Spleen (tissue), 11 donors: ENCODE results near the gene NEURL1. TPM values are rescaled to one million over a fixed set of nuclear protein-coding genes. Genes with fewer than 3 reads are reported as not detected.

Experiments used
- DNase-seq: peaks from one replicate; pipeline ENCODE4 v3.0.0-alpha.2; 2020
- H3K27ac ChIP-seq, 8 donors: fragments of 200-600 bp; sonication (generic) in 7 of 8; 1 replicate in 4 of 8; 2 replicates in 4 of 8; pipeline versions ENCODE4 v1.5.0 to v1.8.0; 2016 to 2021; ENCODE audit warnings: inconsistent platforms in 4 of 8, mild to moderate bottlenecking in 4 of 8, moderate library complexity in 1 of 8
- H3K27me3 ChIP-seq, 7 donors: fragments of 200-600 bp; sonication (generic) in 6 of 7; replicated peaks in 1 of 7; 1 replicate in 4 of 7; 2 replicates in 3 of 7; pipeline versions ENCODE4 v1.5.0 to v1.8.0; 2016 to 2021; ENCODE audit warnings: inconsistent platforms in 3 of 7, mild to moderate bottlenecking in 1 of 7
- H3K36me3 ChIP-seq, 6 donors: fragments of 200-600 bp; sonication (generic) in 5 of 6; 1 replicate in 4 of 6; 2 replicates in 2 of 6; pipeline versions ENCODE4 v1.5.0 to v1.8.0; 2016 to 2021; ENCODE audit warnings: inconsistent platforms in 2 of 6
- H3K4me1 ChIP-seq, 6 donors: fragments of 200-600 bp; sonication (generic) in 5 of 6; 1 replicate in 3 of 6; 2 replicates in 3 of 6; pipeline versions ENCODE4 v1.5.0 to v1.8.0; 2016 to 2021; ENCODE audit warnings: inconsistent platforms in 3 of 6
- H3K4me3 ChIP-seq, 8 donors: fragments of 200-600 bp; sonication (generic) in 7 of 8; 1 replicate in 4 of 8; 2 replicates in 4 of 8; pipeline versions ENCODE4 v1.5.0 to v1.8.0; 2016 to 2021; ENCODE audit warnings: inconsistent platforms in 4 of 8, mild to moderate bottlenecking in 4 of 8, moderate library complexity in 2 of 8
- H3K9me3 ChIP-seq, 8 donors: fragments of 200-600 bp; sonication (generic) in 7 of 8; 1 replicate in 4 of 8; 2 replicates in 4 of 8; pipeline versions ENCODE4 v1.5.0 to v1.8.0; 2016 to 2021; ENCODE audit warnings: inconsistent platforms in 4 of 8
- CTCF ChIP-seq, 11 experiments: fragments of 200-600 bp in 7 of 11; fragments of 450-650 bp in 4 of 11; sonication (generic) in 4 of 11; IDR thresholded peaks in 8 of 11; conservative IDR thresholded peaks in 3 of 11; 1 replicate in 7 of 11; 2 replicates in 4 of 11; pipeline versions ENCODE4 v1.4.0 to v1.8.0; 2016 to 2021; ENCODE audit warnings: antibody characterized with exemption in 11 of 11, inconsistent platforms in 4 of 11, mild to moderate bottlenecking in 1 of 11
- POLR2A ChIP-seq, 3 donors: fragments of 450-650 bp; IDR thresholded peaks; one replicate each; pipeline ENCODE4 v1.5.1; 2017; ENCODE audit warnings: antibody characterized with exemption in 3 of 3, mild to moderate bottlenecking in 1 of 3
- POLR2AphosphoS5 ChIP-seq, 3 donors: sonication (generic); formaldehyde crosslinking; IDR thresholded peaks; one replicate each; pipeline ENCODE4 v1.5.1; 2017; ENCODE audit warnings: antibody characterized with exemption in 3 of 3
- WGBS, 5 donors: extraction: QIAGEN DNeasy Blood & Tissue Kit in 3 of 5; methylation state at CpG; one replicate each; pipeline versions ENCODE4 v1.1.5 to v1.1.7; 2013 to 2018; 5-methylcytosine and 5-hydroxymethylcytosine counted together
- intact Hi-C: fragments of 100-400 bp; cut with DNase I; formaldehyde crosslinking; loops from one replicate; pipeline ENCODE4 v1.15.0; 2023; ENCODE audit warnings: low total_unique reads
- polyA plus RNA-seq, 3 donors: library from polyadenylated mRNA; stranded (reverse); fragments of 200-250 nt; gene quantifications; one replicate each; pipeline ENCODE4 v1.2.1, GENCODE V29; 2013
- total RNA-seq, 7 donors: library from RNA; depleted of rRNA in 3 of 7; stranded (reverse); fragments of >200 nt in 3 of 7; fragmentation: NEBNext Ultra II Directional in 4 of 7; extraction: Animal tissue kit (Norgen Biotek cat#: 25700) in 4 of 7; gene quantifications; one replicate each; pipeline versions ENCODE4 v1.1.0 to v1.2.1, GENCODE V29; 2016 to 2021
- donor health status: healthy with polysubstance abuse.
- donor health status: DM: no; HTN: no; CAD: no; lungs with moderate emphysema.
- donor health status: DM: no; HTN: no; CAD: no.
- donor health status: Bipolar disorder and iron deficiency.
- donor health status: healthy.
- donor health status: DM: no; HTN: no; CAD: no.
- donor health status: DM: yes; HTN: yes; CAD: no.

Gene NEURL1
- total and polyA plus RNA-seq, 10 donors: 0.43 to 3.6 (median 2.3) TPM

DNA sequence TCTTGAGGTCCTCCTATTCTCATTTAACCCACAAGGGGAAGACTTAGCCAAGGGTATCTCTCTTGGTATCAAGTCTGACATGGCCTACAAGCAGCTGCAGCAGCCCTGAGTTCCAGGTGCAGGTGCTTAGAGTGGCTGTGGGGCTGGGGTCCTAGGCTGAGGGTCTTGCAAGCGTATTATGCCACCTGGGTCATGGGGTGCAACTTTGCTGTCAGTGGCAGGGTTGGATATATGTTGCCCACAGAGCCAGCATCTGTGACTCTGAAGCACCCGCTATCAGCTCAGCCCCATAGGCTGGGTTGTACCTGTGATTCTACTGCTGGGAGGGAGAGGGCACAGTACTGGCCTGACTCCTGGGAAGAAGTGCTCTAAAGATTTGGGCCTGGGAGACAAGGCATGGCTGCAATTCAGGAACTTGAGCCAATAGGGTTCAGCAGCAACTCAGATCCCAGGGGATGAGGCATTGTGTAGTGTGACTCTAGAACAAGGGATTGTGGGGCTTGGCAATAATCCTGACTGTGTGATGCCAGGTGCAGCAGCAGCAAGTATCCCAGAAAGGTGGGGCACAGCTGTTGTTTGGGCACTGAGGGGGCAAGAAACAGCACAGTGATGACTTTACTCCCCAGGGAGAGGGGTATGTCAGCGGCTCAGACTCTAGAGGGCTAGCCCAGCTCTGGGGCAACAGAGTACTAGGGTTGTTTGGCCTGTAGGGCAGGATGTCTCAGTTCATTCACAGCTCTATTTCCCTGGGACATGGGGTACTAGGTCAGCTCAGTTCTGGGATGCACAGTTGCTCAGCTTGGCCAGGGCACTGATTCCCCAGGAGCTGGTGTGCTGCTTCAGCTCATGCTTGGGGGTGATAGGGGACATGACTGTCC, 41.4 kb downstream of the NEURL1 start:
- intact Hi-C loops: no loop called here
- DNase-seq: peak; percentile 23

DNA sequence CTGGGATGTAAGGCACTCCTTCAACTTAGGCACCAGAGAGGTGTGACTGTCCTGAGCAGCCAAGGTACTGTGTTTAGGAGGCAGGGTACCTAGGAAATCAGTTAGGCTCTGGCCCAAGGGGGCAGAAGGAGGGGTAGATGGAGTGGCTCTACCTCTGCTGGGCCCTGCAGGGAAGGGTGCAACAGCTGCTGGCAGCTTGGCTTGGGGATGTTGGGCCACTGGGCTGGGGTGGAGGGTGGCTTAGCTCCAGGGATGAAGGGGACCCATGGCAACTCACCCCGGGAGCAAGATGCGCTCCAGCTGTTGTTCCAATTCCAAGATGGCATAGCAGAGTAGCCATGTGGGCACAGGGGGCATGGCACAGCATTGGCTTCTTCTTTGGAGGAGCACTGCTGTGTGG, 42.1 kb downstream of the NEURL1 start:
- H3K36me3 ChIP-seq: no peaks in the 10 kb centered on the region
- H3K4me1 ChIP-seq: no peaks in the 10 kb centered on the region
- TF ChIP-seq CTCF (IDR thresholded peaks at IDR 0.05 in 8 of 11, conservative IDR thresholded peaks at IDR 0.05 in 3 of 11): no peak
- TF ChIP-seq POLR2A (IDR thresholded peaks at IDR 0.05): no peak
- TF ChIP-seq POLR2AphosphoS5 (IDR thresholded peaks at IDR 0.05): no peak
- intact Hi-C loops: no loop called here
- WGBS, 5 donors: 83 to 93% (median 92%) methylated on average over 2 of the region's 2 CpGs
- H3K27ac ChIP-seq: no peak overlapping the region
- peaks cover 0 to 44% (median 0%) of the 10 kb centered on the region in 7 donors for H3K27me3 ChIP-seq
- peak; percentile 39 for DNase-seq
- peaks cover 0 to 22% (median 10%) of the 10 kb centered on the region in 8 donors for H3K9me3 ChIP-seq
- H3K4me3 ChIP-seq: no peak overlapping the region

More for the DNA sequence above, 41.4 kb downstream of the NEURL1 start:
- 85 to 93% (median 89%) methylated on average over 2 to 3 of the region's 3 CpGs for WGBS, 5 donors
- H3K9me3 ChIP-seq: peaks cover 0 to 30% (median 17%) of the 10 kb centered on the region in 8 donors
- H3K4me1 ChIP-seq: no peaks in the 10 kb centered on the region
- no peak overlapping the region for H3K4me3 ChIP-seq
- TF ChIP-seq CTCF (IDR thresholded peaks at IDR 0.05 in 8 of 11, conservative IDR thresholded peaks at IDR 0.05 in 3 of 11): no peak
- no peak for TF ChIP-seq POLR2A (IDR thresholded peaks at IDR 0.05)
- TF ChIP-seq POLR2AphosphoS5 (IDR thresholded peaks at IDR 0.05): no peak
- peaks cover 0 to 44% (median 0%) of the 10 kb centered on the region in 7 donors for H3K27me3 ChIP-seq
- no peak overlapping the region for H3K27ac ChIP-seq
- H3K36me3 ChIP-seq: no peaks in the 10 kb centered on the region

GRCh38 chr10:103539751-103540150, 46.2 kb downstream of the NEURL1 start:
- Histone ChIP-seq H3K36me3 (no peaks in the 10 kb centered on the region), H3K27me3 (peaks cover 0 to 41% (median 0%) of the 10 kb centered on the region in 7 donors), H3K27ac (no peak overlapping the region), H3K4me1 (peaks cover 8 to 18% (median 13%) of the 10 kb centered on the region in 6 donors), H3K4me3 (no peak overlapping the region), H3K9me3 (peaks cover 0 to 2% (median 0%) of the 10 kb centered on the region in 8 donors)
- DNase-seq: no peak
- 0 to 74% (median 66%) methylated on average over 1 of the region's 1 CpG for WGBS, 5 donors
- TF ChIP-seq POLR2A (IDR thresholded peaks at IDR 0.05) (no peak), POLR2AphosphoS5 (IDR thresholded peaks at IDR 0.05) (no peak), CTCF (IDR thresholded peaks at IDR 0.05 in 8 of 11, conservative IDR thresholded peaks at IDR 0.05 in 3 of 11) (no peak)
- intact Hi-C loops: no loop called here

DNA sequence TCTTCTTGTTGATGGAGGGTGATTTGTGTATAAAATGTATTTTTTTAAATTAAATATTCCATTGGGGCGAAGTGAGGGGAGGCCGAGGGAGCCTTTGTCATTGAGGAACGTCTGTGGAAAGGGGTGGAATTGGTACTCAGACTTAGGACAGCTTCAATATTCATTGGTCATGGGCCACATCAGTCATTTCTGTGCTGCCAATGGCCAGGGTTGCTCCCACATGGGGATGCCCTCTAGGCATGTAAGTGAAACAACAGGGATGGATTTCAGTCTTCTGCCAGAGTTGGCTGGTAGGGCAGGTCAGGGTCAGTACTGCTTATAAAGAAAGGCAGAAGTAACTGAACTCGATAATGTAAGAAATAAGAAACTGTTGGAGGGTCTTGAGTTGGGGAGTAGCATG, 47.2 kb downstream of the NEURL1 start:
- no peaks in the 10 kb centered on the region for H3K36me3 ChIP-seq
- intact Hi-C loops: no loop called here
- no peak overlapping the region for H3K4me3 ChIP-seq
- no peaks in the 10 kb centered on the region for H3K9me3 ChIP-seq
- peak; percentile 16 for DNase-seq
- H3K27ac ChIP-seq: no peak overlapping the region
- peaks cover 0 to 34% (median 0%) of the 10 kb centered on the region in 7 donors for H3K27me3 ChIP-seq
- TF ChIP-seq CTCF (IDR thresholded peaks at IDR 0.05 in 8 of 11, conservative IDR thresholded peaks at IDR 0.05 in 3 of 11) (no peak), POLR2AphosphoS5 (IDR thresholded peaks at IDR 0.05) (no peak), POLR2A (IDR thresholded peaks at IDR 0.05) (no peak)
- H3K4me1 ChIP-seq: peaks cover 8 to 18% (median 13%) of the 10 kb centered on the region in 6 donors
- WGBS, 5 donors: 61 to 91% (median 80%) methylated on average over 4 of the region's 4 CpGs
